ENCODE data around the gene SMG9.
A peak's percentile ranks its signal among the peaks of the same experiment; 100 is the strongest.

The SMG9 gene, protein sequence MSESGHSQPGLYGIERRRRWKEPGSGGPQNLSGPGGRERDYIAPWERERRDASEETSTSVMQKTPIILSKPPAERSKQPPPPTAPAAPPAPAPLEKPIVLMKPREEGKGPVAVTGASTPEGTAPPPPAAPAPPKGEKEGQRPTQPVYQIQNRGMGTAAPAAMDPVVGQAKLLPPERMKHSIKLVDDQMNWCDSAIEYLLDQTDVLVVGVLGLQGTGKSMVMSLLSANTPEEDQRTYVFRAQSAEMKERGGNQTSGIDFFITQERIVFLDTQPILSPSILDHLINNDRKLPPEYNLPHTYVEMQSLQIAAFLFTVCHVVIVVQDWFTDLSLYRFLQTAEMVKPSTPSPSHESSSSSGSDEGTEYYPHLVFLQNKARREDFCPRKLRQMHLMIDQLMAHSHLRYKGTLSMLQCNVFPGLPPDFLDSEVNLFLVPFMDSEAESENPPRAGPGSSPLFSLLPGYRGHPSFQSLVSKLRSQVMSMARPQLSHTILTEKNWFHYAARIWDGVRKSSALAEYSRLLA

DNA sequence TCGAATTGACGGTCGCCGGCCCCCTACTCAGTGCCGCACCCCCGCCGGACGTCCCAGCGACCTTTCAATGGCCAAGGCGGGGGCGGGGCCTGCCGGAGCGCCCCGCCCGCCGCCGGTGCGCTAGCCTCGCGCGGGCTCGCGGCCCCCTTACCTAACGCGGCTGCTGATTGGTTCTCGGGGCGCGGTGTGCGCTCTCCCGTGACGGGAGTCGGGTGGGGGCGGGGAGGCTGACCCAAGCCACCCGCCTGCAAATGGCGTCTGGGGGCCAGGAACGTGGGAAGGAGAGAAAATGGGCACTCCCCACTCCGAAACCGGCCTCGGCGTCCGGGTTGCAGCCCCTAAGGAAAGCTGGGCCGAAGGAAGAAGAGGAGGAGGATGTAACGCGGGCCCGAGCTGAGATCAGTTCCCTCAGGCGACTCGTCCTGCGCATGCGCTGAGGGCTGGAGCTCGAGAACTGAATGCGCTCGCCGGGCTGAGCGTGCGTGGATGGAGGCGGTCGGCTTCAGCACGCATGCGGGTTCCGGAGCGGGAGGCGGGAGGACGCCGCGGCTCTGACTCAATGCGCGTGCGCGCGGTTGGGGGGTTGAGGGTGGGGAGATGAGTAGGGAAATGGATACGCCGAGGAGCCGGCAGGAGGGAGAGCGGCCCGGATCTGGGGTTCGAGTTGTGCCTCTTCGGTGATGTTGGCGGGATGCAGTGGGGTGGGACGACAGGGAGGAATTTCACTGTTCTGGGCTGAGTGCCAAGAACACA, at the start of gene SMG9:
Gene SMG9, minus strand, starts transcription at position 460 of the 753 bp plus-strand sequence. CDS start 4,221 bp downstream, outside the sequence.
- peak; percentile 98 for DNase-seq

DNA sequence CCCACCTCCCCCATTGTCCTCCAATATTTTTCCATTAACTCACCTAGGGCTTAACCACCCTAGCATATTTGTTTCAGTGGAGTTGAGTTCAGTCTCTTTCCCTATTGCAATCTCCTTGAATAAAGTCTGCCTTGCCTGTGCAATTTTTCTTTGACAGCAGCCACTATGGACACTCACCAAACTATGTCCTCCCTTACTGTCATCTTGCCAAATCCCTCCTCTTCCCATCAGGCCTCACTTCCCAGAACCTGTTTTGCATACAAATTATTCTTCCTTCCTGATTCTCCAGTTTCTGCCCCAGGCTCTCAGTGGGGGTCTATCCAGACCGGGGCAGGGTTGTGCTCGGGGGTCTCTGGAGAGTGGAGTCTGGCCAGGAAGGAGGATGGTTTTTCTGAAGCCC, 49.7 kb upstream of the SMG9 start:
- no peak for DNase-seq

DNA sequence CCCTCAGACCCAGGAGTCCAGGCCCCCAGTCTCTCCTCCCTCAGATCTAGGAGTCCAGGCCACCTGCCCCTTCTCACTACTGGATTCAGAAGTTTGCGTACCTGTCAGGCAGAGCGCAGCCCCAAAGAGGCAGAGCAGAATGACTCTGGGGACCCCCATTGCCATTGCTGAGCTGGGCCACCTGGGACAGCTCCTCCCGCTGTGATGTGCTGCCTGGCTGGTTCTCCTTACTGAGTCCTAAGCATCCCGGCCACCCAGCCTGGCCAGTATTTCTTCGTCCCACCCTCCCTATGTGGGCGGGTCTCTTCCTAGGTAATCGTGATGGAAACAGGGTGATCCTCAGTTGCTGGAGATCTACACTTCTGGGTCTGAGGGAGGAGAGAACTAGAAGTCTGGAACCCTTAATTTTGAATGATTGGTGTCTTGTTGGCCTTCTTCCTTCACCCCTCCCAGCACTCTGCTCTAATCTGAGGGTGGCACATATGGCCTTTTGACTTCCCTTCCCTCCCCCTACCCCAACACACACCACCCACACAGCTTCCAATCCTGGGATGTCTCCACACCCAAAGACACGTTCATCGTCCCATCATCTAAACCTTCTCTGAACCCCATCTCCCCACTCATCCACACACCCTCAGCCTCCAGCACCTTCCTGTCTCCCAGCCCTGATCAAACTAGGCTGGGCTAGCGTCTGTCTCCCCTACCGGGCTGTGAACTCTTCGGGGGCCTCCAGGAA, 47.6 kb upstream of the SMG9 start, which contains the start of gene LYPD5:
Gene LYPD5, minus strand, starts transcription at position 232 of the 736 bp plus-strand sequence. Its CDS starts 67 bp downstream, at position 165.
- no peak for DNase-seq

DNA sequence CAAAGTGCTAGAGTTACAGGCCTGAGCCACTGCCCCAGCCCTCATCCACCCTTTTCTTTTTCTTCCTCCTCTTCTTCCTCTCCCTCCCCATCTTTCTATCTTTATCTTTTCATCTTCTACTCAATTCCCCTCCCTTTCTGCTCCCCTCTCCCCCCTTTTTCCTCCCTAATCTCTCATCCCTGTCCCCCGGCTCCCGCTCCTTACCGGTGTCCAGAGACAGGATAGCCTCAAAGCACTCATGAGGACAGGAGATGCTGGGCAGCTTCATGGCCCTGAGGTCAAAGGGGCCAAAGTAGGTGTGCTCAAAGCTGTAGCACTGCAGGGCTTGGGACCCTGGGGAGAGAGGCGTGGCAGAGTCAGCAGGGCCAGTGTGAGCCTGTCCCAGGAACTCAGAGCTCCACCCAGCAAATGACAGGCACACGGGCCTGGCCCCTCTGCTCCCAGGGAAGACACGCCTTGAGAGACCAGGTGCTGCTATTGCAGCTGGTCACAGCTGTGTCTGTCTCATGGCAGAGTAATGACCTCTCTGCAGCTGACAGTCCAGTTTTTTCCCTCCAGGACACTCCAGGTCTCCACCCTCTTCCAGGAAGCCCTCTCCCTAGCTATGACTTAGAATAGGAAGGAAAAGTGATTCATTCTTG, 44.9 kb upstream of the SMG9 start:
- no peak for DNase-seq

DNA sequence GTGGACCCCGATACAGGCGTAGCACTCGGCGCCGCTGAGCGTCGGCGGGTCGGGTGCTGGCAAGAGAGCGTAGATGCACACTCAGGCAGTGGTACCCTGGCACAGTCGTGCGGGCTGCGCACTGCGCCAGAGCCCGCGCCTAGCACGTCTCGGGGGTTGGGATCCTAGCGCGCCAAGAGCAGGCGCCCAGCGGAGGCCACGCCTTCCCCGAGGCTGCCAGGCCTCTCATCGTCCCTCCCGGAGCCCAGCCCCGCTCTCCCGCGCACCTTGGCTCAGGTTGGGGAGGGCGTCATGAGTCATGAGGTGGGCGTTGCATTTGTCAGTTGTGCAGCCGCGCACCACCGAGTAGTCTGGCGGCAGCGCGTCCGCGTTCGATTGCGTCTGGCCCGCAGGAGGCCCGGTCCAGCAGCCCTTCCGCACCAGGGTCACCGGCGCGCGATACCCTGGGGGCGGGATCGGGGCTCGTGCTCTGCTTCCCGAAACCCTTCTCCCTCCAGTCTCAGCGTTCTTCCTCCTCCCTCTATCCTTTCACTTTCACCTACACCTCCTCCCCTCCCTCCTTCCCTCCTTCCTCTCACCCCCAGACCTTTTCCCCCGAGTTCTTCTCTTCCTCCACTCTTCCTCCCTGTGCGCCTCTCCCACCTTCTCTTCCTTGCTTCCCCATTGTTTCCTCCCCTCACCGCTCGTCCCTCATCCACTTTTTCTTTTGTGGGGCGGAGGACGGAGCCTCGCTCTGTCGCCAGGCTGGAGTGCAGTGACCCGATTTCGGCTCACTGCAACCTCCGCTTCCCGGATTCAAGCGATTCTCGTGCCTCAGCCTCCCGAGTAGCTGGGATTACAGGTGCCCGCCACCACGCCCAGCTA, 44.0 kb upstream of the SMG9 start:
- DNase-seq: peak; percentile 79

DNA sequence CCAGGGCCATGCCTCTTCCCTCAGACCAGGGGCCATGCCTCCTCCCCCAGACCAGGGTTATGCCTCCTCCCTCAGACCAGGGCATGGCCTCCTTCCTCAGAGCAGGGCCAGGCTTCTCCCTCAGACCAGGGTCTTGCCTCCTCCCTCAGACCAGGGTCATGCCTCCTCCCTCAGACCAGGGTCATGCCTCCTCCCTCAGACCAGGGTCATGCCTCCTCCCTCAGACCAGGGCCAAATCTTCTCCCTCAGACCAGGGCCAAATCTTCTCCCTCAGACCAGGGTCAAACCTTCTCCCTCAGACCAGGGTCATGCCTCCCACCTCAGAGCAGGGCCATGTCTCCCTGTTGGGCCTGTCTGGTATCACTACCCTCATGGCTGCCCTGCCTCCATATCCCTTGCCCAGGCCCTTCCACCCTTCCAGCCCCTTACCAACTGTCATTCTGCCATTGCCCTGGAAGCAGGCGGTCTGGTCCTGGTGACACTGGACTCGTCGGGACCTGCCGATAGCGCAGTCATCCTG, 43.3 kb upstream of the SMG9 start:
- no peak for DNase-seq

DNA sequence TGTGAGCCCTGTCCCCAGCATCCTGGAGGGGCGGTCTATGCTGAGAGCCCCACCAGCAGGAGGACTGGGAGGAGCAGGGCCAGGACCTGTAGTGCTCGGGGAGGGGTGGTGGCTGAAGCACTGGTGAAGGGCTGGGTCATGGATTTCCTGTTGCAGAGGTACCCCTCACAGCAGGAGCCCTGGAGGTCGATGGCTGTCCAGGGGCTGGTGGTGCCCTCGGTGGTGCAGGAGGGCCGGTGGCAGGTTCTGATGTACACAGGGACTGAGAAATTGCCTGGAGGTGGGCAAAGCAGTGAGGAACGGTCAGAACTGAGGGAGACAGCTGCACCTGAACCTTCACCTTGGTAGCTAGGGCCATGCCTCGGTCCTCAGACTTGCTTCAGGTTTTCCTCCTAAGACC, 42.8 kb upstream of the SMG9 start:
- no peak for DNase-seq

DNA sequence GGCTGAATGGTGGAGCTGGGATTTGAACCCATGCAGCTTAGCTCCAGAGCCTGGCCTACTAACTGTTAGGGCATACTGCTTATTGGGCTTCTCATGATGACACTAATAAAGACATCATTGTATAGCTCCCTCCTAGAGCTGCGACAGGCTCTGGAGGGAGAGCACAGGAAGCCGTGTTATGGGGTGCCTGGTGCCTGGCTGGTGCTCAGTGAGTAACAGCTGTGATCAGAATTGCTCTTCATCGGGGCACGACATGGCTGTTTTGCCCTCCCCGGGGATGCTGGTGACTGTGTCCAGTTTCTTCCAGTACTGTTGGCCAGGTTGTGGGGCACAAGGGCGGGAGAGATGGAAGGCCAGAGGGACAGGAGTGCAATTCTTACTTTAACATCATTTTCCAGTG, 42.4 kb upstream of the SMG9 start:
- DNase-seq: no peak

DNA sequence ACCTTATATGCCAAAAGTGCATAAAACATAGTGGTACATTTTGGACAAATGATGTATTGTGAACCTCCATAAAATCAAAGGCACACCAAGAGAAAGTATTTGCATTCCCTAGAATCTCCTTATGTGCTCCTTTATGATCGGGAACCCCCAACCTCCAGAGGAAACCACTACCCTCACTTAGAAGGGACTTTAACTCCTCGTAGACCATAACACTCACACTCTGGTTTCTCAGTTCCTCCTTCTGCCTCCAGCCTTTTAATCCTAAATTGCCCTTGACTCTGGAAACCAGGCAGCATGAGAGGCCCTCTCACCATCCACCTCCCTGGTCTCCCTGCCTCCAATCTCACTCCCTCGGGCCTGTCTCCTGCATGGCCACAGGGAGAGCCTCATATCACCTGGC, 35.8 kb upstream of the SMG9 start:
- no peak for DNase-seq

DNA sequence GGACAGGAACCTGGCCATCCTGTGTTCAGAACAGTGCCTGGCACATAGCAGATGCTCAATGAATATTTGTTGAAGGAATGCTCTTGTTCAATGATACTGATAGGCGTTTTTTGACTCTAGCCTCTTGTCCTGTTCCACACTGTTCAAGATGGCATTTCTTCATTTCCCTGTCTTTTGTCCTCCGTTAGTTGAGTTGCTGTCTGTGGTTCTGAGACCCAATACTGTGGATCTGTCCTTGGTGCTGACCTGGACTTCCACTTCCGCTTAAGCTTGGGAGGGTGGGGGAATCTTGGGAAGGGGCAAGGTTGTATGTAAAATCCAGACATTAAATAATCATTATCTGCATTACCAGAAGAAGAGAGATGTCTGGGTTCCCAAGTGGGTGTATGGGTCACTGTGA, 34.3 kb upstream of the SMG9 start:
- DNase-seq: no peak

DNA sequence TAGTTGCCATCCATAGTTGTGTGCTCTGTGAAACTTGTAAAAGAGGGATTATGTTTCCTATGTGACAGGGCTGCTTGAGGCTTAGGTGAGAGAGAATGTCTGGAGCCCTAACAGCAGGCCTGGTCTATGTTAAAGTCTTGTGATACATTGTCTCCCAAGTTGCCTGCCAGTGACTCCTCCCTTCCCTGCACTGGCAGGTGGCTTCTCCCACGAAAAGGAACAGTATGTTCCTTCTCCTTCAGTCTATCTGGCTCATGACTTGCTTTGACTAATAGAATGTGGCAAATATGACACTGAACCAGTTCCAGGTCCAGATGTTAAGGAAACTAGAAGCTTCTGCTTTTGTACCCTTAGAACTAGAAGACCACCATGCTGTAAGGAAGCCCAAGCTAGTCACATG, 31.9 kb upstream of the SMG9 start:
- DNase-seq: no peak

DNA sequence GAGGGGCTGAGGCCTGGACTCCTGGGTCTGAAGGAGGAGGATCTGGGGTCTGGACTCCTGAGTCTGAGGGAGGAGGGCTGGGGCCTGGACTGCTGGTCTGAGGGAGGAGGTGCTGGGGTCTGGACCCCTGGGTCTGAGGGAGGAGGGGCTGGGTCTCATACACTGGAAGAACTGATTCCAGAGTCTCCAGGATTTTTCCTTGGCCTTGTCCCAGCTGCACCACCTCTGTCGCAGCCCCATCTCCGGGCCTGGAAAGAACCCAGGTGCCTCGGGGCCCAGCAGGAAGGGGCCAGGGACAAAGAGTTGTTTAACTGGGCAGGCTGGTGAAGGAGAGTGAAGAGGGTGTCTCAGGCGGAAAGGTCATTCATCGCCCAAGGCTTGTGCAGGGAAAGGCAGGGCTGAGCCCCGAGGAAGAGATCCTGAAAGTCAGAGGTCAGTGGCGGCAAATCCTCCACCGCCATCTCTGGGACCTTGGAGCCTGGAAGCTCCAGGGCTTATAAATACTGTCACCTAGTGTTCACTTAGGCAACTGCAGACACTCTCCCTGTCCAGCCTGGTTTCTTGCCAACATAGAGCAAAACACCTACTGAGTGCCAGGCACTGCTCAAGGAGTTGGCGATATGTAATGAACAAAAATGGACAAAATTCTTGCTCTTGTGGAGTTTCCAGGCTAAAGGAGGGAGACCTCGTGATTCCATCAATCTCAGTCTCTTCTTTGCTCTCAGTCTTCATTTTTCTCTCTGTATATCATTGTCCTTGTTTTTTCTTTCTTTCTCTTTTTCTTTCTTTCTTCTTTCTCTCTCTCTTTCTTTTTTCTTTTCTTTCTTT, 30.4 kb upstream of the SMG9 start:
- peak; percentile 34 for DNase-seq

DNA sequence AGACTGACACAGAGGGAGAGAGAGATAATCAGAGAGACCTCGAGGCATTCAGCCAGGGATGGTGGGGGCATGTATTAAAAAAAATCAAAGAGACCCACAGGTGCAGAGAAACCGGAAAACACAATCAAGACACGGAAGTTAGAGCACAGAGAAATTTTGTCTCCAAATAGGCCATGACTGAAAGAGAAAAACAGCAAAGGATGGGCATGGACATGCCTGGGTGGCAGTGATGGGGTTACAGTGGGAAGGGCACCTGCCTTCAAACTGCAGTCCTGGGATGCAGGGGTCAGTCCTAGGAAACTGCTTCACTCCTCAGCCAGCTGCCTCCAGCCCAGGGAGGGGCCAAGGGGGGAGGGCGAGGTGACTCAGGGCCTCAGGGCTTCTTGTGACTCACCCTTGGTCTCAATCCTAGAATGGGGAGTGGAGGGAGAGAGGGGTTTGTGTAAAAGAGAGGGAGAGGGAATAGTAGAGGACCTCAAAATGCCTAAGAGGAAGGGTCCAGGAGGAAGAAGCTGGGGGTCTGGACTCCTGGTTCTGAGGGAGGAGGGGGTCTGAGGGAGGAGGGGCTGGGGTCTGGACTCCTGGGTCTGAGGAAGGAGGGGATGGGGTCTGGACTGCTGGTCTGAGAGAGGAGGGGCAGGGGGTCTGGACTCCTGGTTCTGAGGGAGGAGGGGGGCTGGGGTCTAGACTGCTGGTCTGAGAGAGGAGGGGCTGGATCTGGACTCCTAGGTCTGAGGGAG, 29.6 kb upstream of the SMG9 start:
- peak; percentile 74 for DNase-seq

DNA sequence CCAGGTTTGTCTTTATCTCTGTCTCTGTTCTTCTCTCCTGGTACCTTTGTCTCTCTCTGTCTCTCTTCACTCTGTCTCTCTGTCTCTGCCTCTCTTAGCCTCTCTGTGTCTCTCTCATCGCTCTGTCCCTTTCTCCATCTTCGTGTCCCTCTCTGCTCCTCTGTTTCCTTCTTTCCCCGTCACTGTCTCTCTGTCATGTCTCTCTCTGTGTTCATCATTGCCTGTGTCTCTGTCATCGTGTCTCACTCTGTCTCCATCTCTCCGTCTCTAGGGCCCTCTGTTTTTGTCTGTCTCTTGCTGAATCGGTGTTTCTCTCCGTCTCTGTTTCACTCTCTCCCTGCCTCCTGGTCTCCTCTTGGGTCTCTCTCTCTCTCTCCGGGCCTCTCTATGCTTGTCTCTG, 28.9 kb upstream of the SMG9 start:
- no peak for DNase-seq

DNA sequence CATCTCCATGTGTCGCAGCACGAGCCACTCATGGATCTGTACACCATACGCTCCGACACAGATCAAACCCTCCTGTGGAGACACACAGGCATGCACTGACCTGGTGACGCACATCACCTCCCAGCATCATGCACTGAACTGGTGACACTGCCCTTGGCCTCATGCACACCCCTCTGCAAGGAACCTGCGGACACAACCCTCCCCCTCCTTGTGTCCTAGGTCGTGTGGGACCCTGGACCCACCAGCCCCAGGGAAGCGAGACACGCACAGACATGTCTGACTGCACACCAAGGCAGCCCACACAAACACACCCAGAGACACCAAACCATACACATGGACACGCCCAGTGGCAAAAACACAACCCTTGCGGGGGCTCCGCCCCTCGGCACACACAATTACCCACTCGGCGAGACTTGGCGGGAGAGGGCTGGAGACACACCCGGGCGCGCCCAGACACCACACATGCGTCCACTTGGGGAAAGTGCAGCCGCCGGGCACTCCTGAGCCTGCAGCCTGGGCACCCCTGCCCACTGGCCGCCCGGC, 28.0 kb upstream of the SMG9 start:
- DNase-seq: no peak

DNA sequence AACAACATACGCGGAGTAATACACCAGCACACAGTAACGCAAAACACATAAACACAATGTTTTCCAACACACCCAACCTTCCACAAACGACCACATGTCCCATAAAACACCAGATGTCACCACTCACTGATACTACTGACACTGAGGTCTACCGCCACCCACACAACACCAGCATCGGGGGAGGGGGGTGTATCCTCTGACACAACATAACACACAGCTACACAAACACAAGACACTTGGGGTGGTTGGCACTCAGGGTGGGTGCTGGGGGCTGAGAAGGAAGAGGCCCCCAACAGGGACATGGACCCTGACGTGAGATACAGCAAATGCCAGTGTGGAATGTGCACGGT, 27.5 kb upstream of the SMG9 start:
- no peak for DNase-seq

DNA sequence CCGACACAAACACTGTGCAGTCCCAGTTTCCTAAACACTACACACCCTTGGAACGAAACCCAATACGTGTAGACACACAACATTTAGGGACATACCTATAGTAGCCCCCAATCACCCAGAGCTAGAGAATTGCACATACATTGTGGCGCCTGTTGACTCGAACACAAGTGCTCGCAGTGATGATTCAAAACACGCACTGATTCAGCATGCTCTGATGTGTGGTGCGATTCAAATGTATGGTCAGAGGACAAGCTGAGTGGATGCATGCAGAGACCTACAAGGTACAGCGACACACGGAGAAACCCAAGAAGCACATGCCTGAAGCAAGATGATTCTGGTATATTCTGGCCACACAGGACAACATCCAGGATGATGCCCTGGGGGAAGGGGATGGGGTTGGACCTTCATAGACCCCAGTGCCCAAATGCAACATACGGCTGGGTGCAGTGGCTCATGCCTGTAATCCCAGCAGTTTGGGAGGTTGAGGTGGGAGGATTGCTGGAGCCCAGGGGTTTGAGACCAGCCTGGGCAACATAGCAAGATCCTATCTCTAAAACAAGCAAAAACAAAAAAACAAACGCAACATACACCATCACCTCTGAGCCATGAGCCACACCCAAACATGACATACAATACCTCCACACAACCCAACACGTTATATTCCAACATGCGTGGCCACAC, 27.0 kb upstream of the SMG9 start:
- no peak for DNase-seq

DNA sequence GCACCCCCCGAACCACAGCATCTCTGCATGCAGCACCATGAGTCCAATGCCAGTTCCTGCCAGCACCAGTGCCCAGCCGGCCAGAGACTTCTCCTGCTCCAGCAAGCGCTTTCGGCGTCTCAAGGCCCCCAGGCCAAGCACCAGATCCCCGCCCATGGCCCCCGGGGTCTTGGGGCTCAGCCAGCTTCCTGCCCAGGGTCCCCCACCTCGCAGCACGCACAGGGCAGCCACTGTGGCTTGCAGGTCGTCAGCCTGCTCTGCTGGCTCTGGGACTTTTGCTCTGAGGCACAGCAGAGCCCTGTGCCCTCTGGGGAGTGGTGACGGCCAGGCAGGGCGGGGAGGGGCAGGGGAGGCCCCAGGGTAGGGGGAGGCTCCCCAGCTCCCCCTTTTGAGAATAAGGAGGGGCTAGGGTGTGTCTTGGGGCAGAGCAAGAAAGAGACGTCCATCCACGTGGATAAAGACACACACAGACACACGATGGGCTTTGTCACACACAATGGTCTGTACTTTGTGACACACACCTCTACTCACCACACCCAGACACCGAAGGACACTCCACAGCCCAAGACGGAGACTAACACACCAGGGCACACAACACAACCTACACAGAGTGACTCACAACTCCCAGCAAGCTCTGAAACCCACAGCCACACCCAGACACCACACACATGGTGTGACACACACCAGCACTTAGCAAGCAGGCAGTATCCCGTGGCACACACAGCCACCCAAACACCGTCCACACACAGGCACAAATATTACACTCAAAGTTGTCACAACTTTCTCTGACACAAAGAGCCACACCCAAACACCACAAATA, 26.2 kb upstream of the SMG9 start, which contains the start of gene KCNN4:
Gene KCNN4, minus strand, starts transcription at position 268 of the 820 bp plus-strand sequence. Its CDS starts 112 bp downstream, at position 156.
- DNase-seq: peak; percentile 77
